ENCODE data around the gene MSL2. TPM values are rescaled to one million over a fixed set of nuclear protein-coding genes. Genes with fewer than 3 reads are reported as not detected.
"Not testable (repeated sequence)": the region's sequence is repeated elsewhere in the genome, so short reads cannot be mapped to it uniquely, and the experiment has no call there.

Gene MSL2
- 29.3 TPM for polyA plus RNA-seq
- long read RNA-seq, donor 1, full-length matches to known transcripts: 7 of 7 reads
- long read RNA-seq, donor 1, partial matches to known transcripts: 0 of 7 reads
- long read RNA-seq, donor 1, other reads (novel, unspliced or antisense): 0 of 7 reads
- long read RNA-seq, donor 2, full-length matches to known transcripts: 7 of 7 reads
- long read RNA-seq, donor 2, partial matches to known transcripts: 0 of 7 reads
- long read RNA-seq, donor 2, other reads (novel, unspliced or antisense): 0 of 7 reads
- long read RNA-seq, donor 3: 0 reads
- long read RNA-seq, donor 4, full-length matches to known transcripts: 3 of 3 reads
- long read RNA-seq, donor 4, partial matches to known transcripts: 0 of 3 reads
- long read RNA-seq, donor 4, other reads (novel, unspliced or antisense): 0 of 3 reads
- long read RNA-seq, donor 5, full-length matches to known transcripts: 5 of 5 reads
- long read RNA-seq, donor 5, partial matches to known transcripts: 0 of 5 reads
- long read RNA-seq, donor 5, other reads (novel, unspliced or antisense): 0 of 5 reads
- long read RNA-seq, donor 6, full-length matches to known transcripts: 6 of 6 reads
- long read RNA-seq, donor 6, partial matches to known transcripts: 0 of 6 reads
- long read RNA-seq, donor 6, other reads (novel, unspliced or antisense): 0 of 6 reads
- long read RNA-seq, donor 7, full-length matches to known transcripts: 7 of 7 reads
- long read RNA-seq, donor 7, partial matches to known transcripts: 0 of 7 reads
- long read RNA-seq, donor 7, other reads (novel, unspliced or antisense): 0 of 7 reads
- long read RNA-seq, donor 8, full-length matches to known transcripts: 18 of 18 reads
- long read RNA-seq, donor 8, partial matches to known transcripts: 0 of 18 reads
- long read RNA-seq, donor 8, other reads (novel, unspliced or antisense): 0 of 18 reads
- long read RNA-seq, donor 9, full-length matches to known transcripts: 3 of 3 reads
- long read RNA-seq, donor 9, partial matches to known transcripts: 0 of 3 reads
- long read RNA-seq, donor 9, other reads (novel, unspliced or antisense): 0 of 3 reads
- long read RNA-seq, donor 10, full-length matches to known transcripts: 7 of 7 reads
- long read RNA-seq, donor 10, partial matches to known transcripts: 0 of 7 reads
- long read RNA-seq, donor 10, other reads (novel, unspliced or antisense): 0 of 7 reads
- long read RNA-seq, donor 11, full-length matches to known transcripts: 4 of 4 reads
- long read RNA-seq, donor 11, partial matches to known transcripts: 0 of 4 reads
- long read RNA-seq, donor 11, other reads (novel, unspliced or antisense): 0 of 4 reads

GRCh38 chr3:136196064-136196400 is at the start of gene MSL2:
MSL2 (minus strand) TSS chr3:136196335; CDS start chr3:136195113, 1,222 bp downstream.
- Histone ChIP-seq H3K27ac (ENCODE audit: low read length) (peak within 1 kb of the TSS; percentile 92), H3K4me3 (ENCODE audit: low read length) (peak within 1 kb of the TSS; percentile 87), H3K4me1 (ENCODE audit: control insufficient read depth, insufficient read depth, low read length) (peaks cover 8% of the 10 kb centered on the region), H3K9me3 (ENCODE audit: control insufficient read depth, low read depth, low read length) (no peaks in the 10 kb centered on the region), H3K27me3 (ENCODE audit: control insufficient read depth, insufficient read depth, low read length) (no peaks in the 10 kb centered on the region), H3K36me3 (ENCODE audit: control insufficient read depth, insufficient read depth, low read length) (no peaks in the 10 kb centered on the region)
- WGBS (ENCODE audit: insufficient coverage, low lambda C conversion rate): no CpG with 5 or more reads among the region's 37 CpGs
- DNase-seq: no peak

GRCh38 chr3:136245691-136246090 is 49.6 kb upstream of the MSL2 start:
- no peak for DNase-seq
- H3K27me3 ChIP-seq (ENCODE audit: control insufficient read depth, insufficient read depth, low read length): no peaks in the 10 kb centered on the region
- no peaks in the 10 kb centered on the region for H3K36me3 ChIP-seq (ENCODE audit: control insufficient read depth, insufficient read depth, low read length)
- H3K4me1 ChIP-seq (ENCODE audit: control insufficient read depth, insufficient read depth, low read length): peaks cover 4% of the 10 kb centered on the region
- H3K9me3 ChIP-seq (ENCODE audit: control insufficient read depth, low read depth, low read length): no peaks in the 10 kb centered on the region
- H3K27ac ChIP-seq (ENCODE audit: low read length): no peak overlapping the region
- WGBS (ENCODE audit: insufficient coverage, low lambda C conversion rate): 60% methylated on average over 1 of the region's 3 CpGs
- H3K4me3 ChIP-seq (ENCODE audit: low read length): no peak overlapping the region

- no peaks in the 10 kb centered on the region for H3K9me3 ChIP-seq (ENCODE audit: control insufficient read depth, low read depth, low read length)
- 20% methylated on average over 1 of the region's 1 CpG for WGBS (ENCODE audit: insufficient coverage, low lambda C conversion rate)
- no peak for DNase-seq
- no peak overlapping the region for H3K4me3 ChIP-seq (ENCODE audit: low read length)
- no peak overlapping the region for H3K27ac ChIP-seq (ENCODE audit: low read length)
- no peaks in the 10 kb centered on the region for H3K4me1 ChIP-seq (ENCODE audit: control insufficient read depth, insufficient read depth, low read length)
- no peaks in the 10 kb centered on the region for H3K36me3 ChIP-seq (ENCODE audit: control insufficient read depth, insufficient read depth, low read length)
- H3K27me3 ChIP-seq (ENCODE audit: control insufficient read depth, insufficient read depth, low read length): no peaks in the 10 kb centered on the region
Observed at GRCh38 chr3:136239094-136239493, 43.0 kb upstream of the MSL2 start.

GRCh38 chr3:136237961-136238649 is 42.0 kb upstream of the MSL2 start:
- Histone ChIP-seq H3K9me3 (ENCODE audit: control insufficient read depth, low read depth, low read length) (no peaks in the 10 kb centered on the region), H3K27me3 (ENCODE audit: control insufficient read depth, insufficient read depth, low read length) (no peaks in the 10 kb centered on the region), H3K27ac (ENCODE audit: low read length) (no peak overlapping the region), H3K4me3 (ENCODE audit: low read length) (no peak overlapping the region), H3K36me3 (ENCODE audit: control insufficient read depth, insufficient read depth, low read length) (no peaks in the 10 kb centered on the region), H3K4me1 (ENCODE audit: control insufficient read depth, insufficient read depth, low read length) (no peaks in the 10 kb centered on the region)
- WGBS (ENCODE audit: insufficient coverage, low lambda C conversion rate): no CpG with 5 or more reads among the region's 4 CpGs
- no peak for DNase-seq

- H3K9me3 ChIP-seq (ENCODE audit: control insufficient read depth, low read depth, low read length): no peaks in the 10 kb centered on the region
- no peaks in the 10 kb centered on the region for H3K27me3 ChIP-seq (ENCODE audit: control insufficient read depth, insufficient read depth, low read length)
- no peak overlapping the region for H3K27ac ChIP-seq (ENCODE audit: low read length)
- no CpG with 5 or more reads among the region's 1 CpG for WGBS (ENCODE audit: insufficient coverage, low lambda C conversion rate)
- H3K4me1 ChIP-seq (ENCODE audit: control insufficient read depth, insufficient read depth, low read length): no peaks in the 10 kb centered on the region
- no peaks in the 10 kb centered on the region for H3K36me3 ChIP-seq (ENCODE audit: control insufficient read depth, insufficient read depth, low read length)
- no peak overlapping the region for H3K4me3 ChIP-seq (ENCODE audit: low read length)
- DNase-seq: no peak
Observed at GRCh38 chr3:136237103-136237502, 41.0 kb upstream of the MSL2 start.

- DNase-seq: no peak
- H3K36me3 ChIP-seq (ENCODE audit: control insufficient read depth, insufficient read depth, low read length): no peaks in the 10 kb centered on the region
- H3K4me3 ChIP-seq (ENCODE audit: low read length): no peak overlapping the region
- WGBS (ENCODE audit: insufficient coverage, low lambda C conversion rate): 60% methylated on average over 1 of the region's 2 CpGs
- no peaks in the 10 kb centered on the region for H3K9me3 ChIP-seq (ENCODE audit: control insufficient read depth, low read depth, low read length)
- no peaks in the 10 kb centered on the region for H3K4me1 ChIP-seq (ENCODE audit: control insufficient read depth, insufficient read depth, low read length)
- H3K27ac ChIP-seq (ENCODE audit: low read length): no peak overlapping the region
- H3K27me3 ChIP-seq (ENCODE audit: control insufficient read depth, insufficient read depth, low read length): no peaks in the 10 kb centered on the region
Observed at GRCh38 chr3:136236109-136236508, 40.0 kb upstream of the MSL2 start.

- Histone ChIP-seq H3K4me1 (ENCODE audit: control insufficient read depth, insufficient read depth, low read length) (no peaks in the 10 kb centered on the region), H3K9me3 (ENCODE audit: control insufficient read depth, low read depth, low read length) (no peaks in the 10 kb centered on the region), H3K27ac (ENCODE audit: low read length) (no peak overlapping the region), H3K27me3 (ENCODE audit: control insufficient read depth, insufficient read depth, low read length) (no peaks in the 10 kb centered on the region), H3K4me3 (ENCODE audit: low read length) (no peak overlapping the region), H3K36me3 (ENCODE audit: control insufficient read depth, insufficient read depth, low read length) (no peaks in the 10 kb centered on the region)
- WGBS (ENCODE audit: insufficient coverage, low lambda C conversion rate): 83% methylated on average over 1 of the region's 1 CpG
- no peak for DNase-seq
Observed at GRCh38 chr3:136235545-136235944, 39.4 kb upstream of the MSL2 start.

- H3K36me3 ChIP-seq (ENCODE audit: control insufficient read depth, insufficient read depth, low read length): no peaks in the 10 kb centered on the region
- no peaks in the 10 kb centered on the region for H3K4me1 ChIP-seq (ENCODE audit: control insufficient read depth, insufficient read depth, low read length)
- no peak overlapping the region for H3K4me3 ChIP-seq (ENCODE audit: low read length)
- no peak for DNase-seq
- no peaks in the 10 kb centered on the region for H3K27me3 ChIP-seq (ENCODE audit: control insufficient read depth, insufficient read depth, low read length)
- 50% methylated on average over 1 of the region's 2 CpGs for WGBS (ENCODE audit: insufficient coverage, low lambda C conversion rate)
- H3K27ac ChIP-seq (ENCODE audit: low read length): no peak overlapping the region
- no peaks in the 10 kb centered on the region for H3K9me3 ChIP-seq (ENCODE audit: control insufficient read depth, low read depth, low read length)
Observed at GRCh38 chr3:136232413-136232812, 36.3 kb upstream of the MSL2 start.

- not testable (repeated sequence) for H3K4me1 ChIP-seq (ENCODE audit: control insufficient read depth, insufficient read depth, low read length); H3K4me3 ChIP-seq (ENCODE audit: low read length); H3K9me3 ChIP-seq (ENCODE audit: control insufficient read depth, low read depth, low read length); H3K27me3 ChIP-seq (ENCODE audit: control insufficient read depth, insufficient read depth, low read length); H3K36me3 ChIP-seq (ENCODE audit: control insufficient read depth, insufficient read depth, low read length); H3K27ac ChIP-seq (ENCODE audit: low read length); DNase-seq
- WGBS (ENCODE audit: insufficient coverage, low lambda C conversion rate): no CpG with 5 or more reads among the region's 4 CpGs
Observed at GRCh38 chr3:136222746-136223145, 26.6 kb upstream of the MSL2 start.

All from large intestine (tissue), 12 donors.